K562 (cell line): ENCODE data around the gene GPR171. TPM values are rescaled to one million over a fixed set of nuclear protein-coding genes. Genes with fewer than 3 reads are reported as not detected.

ENCODE experiments used
- ATAC-seq: fragments of 200-7000 bp; cut with Tn5 transposase; 3 replicates; pipeline ENCODE4 v1.9.1; 2020; ENCODE audit warnings: moderate library complexity
- BruUV-seq: library from RNA; stranded (reverse); fragments of 400-500 nt; replicated peaks from 2 replicates; lab custom pipeline; 2021; lab: Mats Ljungman, UMichigan
- CTCF ChIA-PET: fragments of 300-600 bp; formaldehyde crosslinking; extraction: SDS; loops from one replicate; lab custom pipeline; 2021; ENCODE audit warnings: low intra/inter-chr PET ratio; lab: Yijun Ruan, JAX
- POLR2A ChIA-PET: fragments of 300-600, 350-650 bp; sonication (Branson Sonifier 250); formaldehyde crosslinking; extraction: SDS; loops from one replicate; lab custom pipeline; 2021; ENCODE audit warnings: antibody characterized with exemption, inconsistent platforms; lab: Yijun Ruan, JAX
- DNase-seq, 4 experiments: peaks; one replicate each; pipeline versions ENCODE4 v3.0.0 to v3.0.0-alpha.2; 2011 to 2018; ENCODE audit warnings: low spot score in 3 of 4, mixed read lengths in 3 of 4; ENCODE audit errors: extremely low read depth in 1 of 4
- FAIRE-seq: peaks from 2 replicates; lab custom pipeline; 2011; peaks lifted over from hg19 to GRCh38; lab: Jason Lieb, UNC
- H2AFZ ChIP-seq: 2 replicates; pipeline ENCODE4 v1.6.0; 2011; ENCODE audit warnings: low read depth, low read length, control low read depth, inconsistent platforms
- H3K27ac ChIP-seq: fragments of 200-600 bp; 3 replicates; pipeline ENCODE4 v1.8.0; 2011; ENCODE audit warnings: low read depth, mild to moderate bottlenecking, control low read depth, inconsistent platforms, low read length, moderate library complexity, mixed read lengths; ENCODE audit errors: extremely low read depth
- H3K27me3 ChIP-seq, 2 experiments: fragments of 300-600 bp in 1 of 2; 2 replicates in 1 of 2; 3 replicates in 1 of 2; pipeline versions ENCODE4 v1.6.0 to v1.8.0; 2011; ENCODE audit warnings: inconsistent platforms in 2 of 2, low read length in 2 of 2, mild to moderate bottlenecking in 1 of 2, mixed read lengths in 1 of 2, moderate library complexity in 1 of 2; ENCODE audit not compliant: control insufficient read depth in 2 of 2, insufficient read depth in 2 of 2
- H3K36me3 ChIP-seq: fragments of 300-600 bp; 3 replicates; pipeline ENCODE4 v1.8.0; 2011; ENCODE audit warnings: mild to moderate bottlenecking, low read length, inconsistent platforms; ENCODE audit not compliant: control insufficient read depth, insufficient read depth
- H3K4me1 ChIP-seq, 2 experiments: fragments of 200-600 bp in 1 of 2; replicated peaks in 1 of 2; 2 replicates in 1 of 2; 3 replicates in 1 of 2; pipeline versions ENCODE4 v1.5.1 to v1.8.0; 2011; ENCODE audit warnings: inconsistent platforms in 2 of 2, low read length in 2 of 2, mild to moderate bottlenecking in 1 of 2, mixed read lengths in 1 of 2, moderate library complexity in 1 of 2; ENCODE audit not compliant: control insufficient read depth in 2 of 2, insufficient read depth in 2 of 2
- H3K4me2 ChIP-seq: 2 replicates; pipeline ENCODE4 v1.6.1; 2011; ENCODE audit warnings: low read length, control low read depth, inconsistent platforms, mixed read lengths; ENCODE audit not compliant: insufficient read depth
- H3K4me3 ChIP-seq: fragments of 200-600 bp; sonication (generic), shearing (Covaris generic); 2 replicates; pipeline ENCODE4 v1.5.1; 2016; ENCODE audit warnings: control low read depth, inconsistent platforms
- H3K79me2 ChIP-seq: fragments of 200-600 bp; 3 replicates; pipeline ENCODE4 v1.8.0; 2011; ENCODE audit warnings: low read length, inconsistent platforms; ENCODE audit not compliant: control insufficient read depth, insufficient read depth
- H3K9ac ChIP-seq, 2 experiments: 2 replicates each; pipeline versions ENCODE4 v1.6.0 to v1.6.1; 2011; ENCODE audit warnings: low read depth in 2 of 2, low read length in 2 of 2, control low read depth in 1 of 2, inconsistent platforms in 1 of 2, mild to moderate bottlenecking in 1 of 2, mixed read lengths in 1 of 2; ENCODE audit not compliant: insufficient read depth in 1 of 2
- H3K9me1 ChIP-seq: one replicate; pipeline ENCODE4 v1.6.0; 2011; ENCODE audit warnings: inconsistent platforms, mild to moderate bottlenecking, low read length, moderate library complexity; ENCODE audit not compliant: control insufficient read depth, insufficient read depth
- H3K9me3 ChIP-seq: replicated peaks from 2 replicates; pipeline ENCODE4 v1.5.1; 2011; ENCODE audit warnings: low read depth, low read length, inconsistent platforms; ENCODE audit not compliant: control insufficient read depth, insufficient read depth
- H4K20me1 ChIP-seq: replicated peaks from 2 replicates; pipeline ENCODE4 v1.6.1; 2011; ENCODE audit warnings: low read length, inconsistent platforms, mixed read lengths; ENCODE audit not compliant: control insufficient read depth, insufficient read depth
- ASH1L ChIP-seq: fragments of 450-650 bp; IDR thresholded peaks from 2 replicates; pipeline ENCODE4 v1.6.1; 2018; ENCODE audit warnings: borderline replicate concordance, mild to moderate bottlenecking, low read depth; ENCODE audit not compliant: partially characterized antibody
- CBFB ChIP-seq: sonication (generic); formaldehyde crosslinking; IDR thresholded peaks from 2 replicates; pipeline ENCODE4 v1.4.0; 2020; ENCODE audit warnings: mild to moderate bottlenecking, missing genetic modification reagents
- DMBX1 ChIP-seq: fragments of 250-450 bp; sonication (Bioruptor Pico); IDR thresholded peaks from 2 replicates; pipeline ENCODE4 v1.8.0; 2022; ENCODE audit warnings: inconsistent platforms, mild to moderate bottlenecking, moderate library complexity, borderline replicate concordance
- E2F4 ChIP-seq: sonication (generic); formaldehyde crosslinking; IDR thresholded peaks from 2 replicates; pipeline ENCODE4 v1.8.0; 2022; ENCODE audit warnings: mild to moderate bottlenecking, low read depth, missing genetic modification reagents
- EP300 ChIP-seq: IDR thresholded peaks from 2 replicates; pipeline ENCODE4 v1.6.1; 2012; ENCODE audit warnings: low read length, improper control_type of control experiment
- GABPB2 ChIP-seq: fragments of 250-450 bp; sonication (Bioruptor Pico); conservative IDR thresholded peaks from 2 replicates; pipeline ENCODE4 v1.5.1; 2021; ENCODE audit warnings: mild to moderate bottlenecking
- JUN ChIP-seq, 2 experiments: sonication (generic) in 1 of 2; formaldehyde crosslinking in 1 of 2; IDR thresholded peaks; 2 replicates each; pipeline versions ENCODE4 v1.6.1 to v1.8.0; 2012 to 2022; ENCODE audit warnings: borderline replicate concordance in 2 of 2, mild to moderate bottlenecking in 2 of 2, improper control_type of control experiment in 1 of 2, low read depth in 1 of 2, low read length in 1 of 2, missing genetic modification reagents in 1 of 2
- SOX6 ChIP-seq: fragments of 450-650 bp; IDR thresholded peaks from 2 replicates; pipeline ENCODE4 v1.6.1; 2014; ENCODE audit warnings: mild to moderate bottlenecking
- ZNF584 ChIP-seq: fragments of 200-800 bp; sonication (Bioruptor generic); IDR thresholded peaks from 2 replicates; pipeline ENCODE4 v1.6.1; 2016; ENCODE audit warnings: low read depth, mild to moderate bottlenecking, missing genetic modification characterization, missing compliant biosample characterization
- ZNF79 ChIP-seq: fragments of 250-450 bp; sonication (Bioruptor Pico); IDR thresholded peaks from 2 replicates; pipeline ENCODE4 v1.4.0; 2020; ENCODE audit warnings: low read depth, mild to moderate bottlenecking, moderate library complexity
- WGBS: fragments of 100-300 bp; shearing (Covaris generic); methylation state at CpG from one replicate; pipeline ENCODE4 v1.1.6; 2016; ENCODE audit warnings: low coverage, mixed read lengths; ENCODE audit not compliant: insufficient coverage; ENCODE audit errors: missing lambda C conversion rate; 5-methylcytosine and 5-hydroxymethylcytosine counted together
- in situ Hi-C: fragments of 300-500 bp; cut with MboI; formaldehyde crosslinking; loops from 4 replicates; pipeline ENCODE4 v1.15.0; 2018; ENCODE audit warnings: inconsistent platforms, mixed read lengths
- intact Hi-C: fragments of 100-400 bp; cut with micrococcal nuclease; formaldehyde crosslinking; loops from 2 replicates; pipeline ENCODE4 v1.14.2; 2022
- polyA plus RNA-seq, 8 experiments: library from polyadenylated mRNA; depleted of rRNA in 4 of 8; stranded (reverse) in 5 of 8; unstranded in 3 of 8; fragments of >200 nt; fragmentation: Nextera tagmentation in 2 of 8; fragmentation: Illumina TruSeq in 1 of 8; extraction: Ambion mirVana in 2 of 8; extraction: Trizol in 1 of 8; gene quantifications; 2 replicates each; pipeline versions ENCODE4 v1.2.1 to v1.2.3, GENCODE V29; 2011 to 2014; ENCODE audit warnings: inconsistent platforms in 1 of 8, missing spikeins in 1 of 8
- total RNA-seq, 7 experiments: library from RNA; depleted of rRNA in 6 of 7; stranded (reverse); fragments of >200 nt in 6 of 7; fragmentation: Illumina TruSeq in 2 of 7; extraction: Trizol in 2 of 7; gene quantifications; 2 replicates each; pipeline versions ENCODE4 v1.2.1 to v1.2.3, GENCODE V29; 2011 to 2021; ENCODE audit warnings: low replicate concordance in 1 of 7
- TF ChIP-seq, protein P1 (sequence below): fragments of 200-800 bp; sonication (Bioruptor generic); IDR thresholded peaks from 2 replicates; pipeline ENCODE4 v1.6.1; 2017; ENCODE audit warnings: missing genetic modification characterization, missing compliant biosample characterization
- TF ChIP-seq, protein P2 (sequence below): IDR thresholded peaks from 2 replicates; pipeline ENCODE4 v1.6.1; 2011; ENCODE audit warnings: borderline replicate concordance, low read depth, mild to moderate bottlenecking, moderate library complexity, low read length; ENCODE audit not compliant: insufficient read depth, poor library complexity, severe bottlenecking

GPR171 gene
- total and polyA plus RNA-seq, 9 of the 15 experiments (the other 6 are each of a cell fraction or from before 2014, with no cell fraction given): not detected

- WGBS: 0% methylated on average over 4 of the region's 4 CpGs
- Histone ChIP-seq H3K27ac (no peak overlapping the region), H3K4me3 (no peak overlapping the region), H3K9me1 (no peaks in the 10 kb centered on the region), H3K27me3 (peaks cover 0 to 5% of the 10 kb centered on the region in 2 experiments; a peak in 3 of 5 replicates), H3K79me2 (no peaks in the 10 kb centered on the region), H2AFZ (no peak overlapping the region), H4K20me1 (no peaks in the 10 kb centered on the region), H3K9me3 (no peaks in the 10 kb centered on the region), H3K4me1 (no peaks in the 10 kb centered on the region), H3K4me2 (no peak overlapping the region), H3K36me3 (no peaks in the 10 kb centered on the region)
- FAIRE-seq (no peak), DNase-seq (no peak)
- intact Hi-C loops: no loop called here
- BruUV-seq: no TSS peak
- POLR2A ChIA-PET: interaction anchor here (1.0 kb wide), 2 partner anchors 8 to 10 kb away, joined by 3 read pairs; no protein-coding TSS in a partner anchor
- TF ChIP-seq JUN (IDR thresholded peaks at IDR 0.05; ENCODE audit: borderline replicate concordance, low read depth, low read length): no peak
- no peak for TF ChIP-seq JUN (CRISPR knock-in tag; IDR thresholded peaks at IDR 0.05; ENCODE audit: borderline replicate concordance)
- TF ChIP-seq GABPB2 (CRISPR knock-in tag): no peak
- no peak for TF ChIP-seq EP300
- TF ChIP-seq SOX6: no peak
- TF ChIP-seq E2F4: no peak
- TF ChIP-seq, protein P1, sequence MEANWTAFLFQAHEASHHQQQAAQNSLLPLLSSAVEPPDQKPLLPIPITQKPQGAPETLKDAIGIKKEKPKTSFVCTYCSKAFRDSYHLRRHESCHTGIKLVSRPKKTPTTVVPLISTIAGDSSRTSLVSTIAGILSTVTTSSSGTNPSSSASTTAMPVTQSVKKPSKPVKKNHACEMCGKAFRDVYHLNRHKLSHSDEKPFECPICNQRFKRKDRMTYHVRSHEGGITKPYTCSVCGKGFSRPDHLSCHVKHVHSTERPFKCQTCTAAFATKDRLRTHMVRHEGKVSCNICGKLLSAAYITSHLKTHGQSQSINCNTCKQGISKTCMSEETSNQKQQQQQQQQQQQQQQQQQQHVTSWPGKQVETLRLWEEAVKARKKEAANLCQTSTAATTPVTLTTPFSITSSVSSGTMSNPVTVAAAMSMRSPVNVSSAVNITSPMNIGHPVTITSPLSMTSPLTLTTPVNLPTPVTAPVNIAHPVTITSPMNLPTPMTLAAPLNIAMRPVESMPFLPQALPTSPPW (CRISPR knock-in tag): no peak
- TF ChIP-seq ASH1L: no peak
- TF ChIP-seq ZNF79 (CRISPR knock-in tag): no peak
- no peak for TF ChIP-seq ZNF584 (CRISPR knock-in tag)
- TF ChIP-seq DMBX1 (CRISPR knock-in tag): no peak
- no peak for TF ChIP-seq CBFB
- TF ChIP-seq, protein P2, sequence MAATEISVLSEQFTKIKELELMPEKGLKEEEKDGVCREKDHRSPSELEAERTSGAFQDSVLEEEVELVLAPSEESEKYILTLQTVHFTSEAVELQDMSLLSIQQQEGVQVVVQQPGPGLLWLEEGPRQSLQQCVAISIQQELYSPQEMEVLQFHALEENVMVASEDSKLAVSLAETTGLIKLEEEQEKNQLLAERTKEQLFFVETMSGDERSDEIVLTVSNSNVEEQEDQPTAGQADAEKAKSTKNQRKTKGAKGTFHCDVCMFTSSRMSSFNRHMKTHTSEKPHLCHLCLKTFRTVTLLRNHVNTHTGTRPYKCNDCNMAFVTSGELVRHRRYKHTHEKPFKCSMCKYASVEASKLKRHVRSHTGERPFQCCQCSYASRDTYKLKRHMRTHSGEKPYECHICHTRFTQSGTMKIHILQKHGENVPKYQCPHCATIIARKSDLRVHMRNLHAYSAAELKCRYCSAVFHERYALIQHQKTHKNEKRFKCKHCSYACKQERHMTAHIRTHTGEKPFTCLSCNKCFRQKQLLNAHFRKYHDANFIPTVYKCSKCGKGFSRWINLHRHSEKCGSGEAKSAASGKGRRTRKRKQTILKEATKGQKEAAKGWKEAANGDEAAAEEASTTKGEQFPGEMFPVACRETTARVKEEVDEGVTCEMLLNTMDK: no peak
- TF ChIP-seq, all 486 proteins: peak for 0
- ATAC-seq: no peak
- in situ Hi-C loops: no loop called here
- H3K9ac ChIP-seq: no peak overlapping the region
- CTCF ChIA-PET: no interaction called here
These were observed 3.2 kb downstream of the GPR171 start for GRCh38 chr3:151199554-151200438.
